ENCODE data around the gene BPTF. TPM values are rescaled to one million over a fixed set of nuclear protein-coding genes. Genes with fewer than 3 reads are reported as not detected.

BPTF gene
- total and polyA plus RNA-seq, 2 of the 13 experiments (the other 11 are each of a cell fraction or from before 2014, with no cell fraction given) = 43.5 to 66.1 TPM

DNA sequence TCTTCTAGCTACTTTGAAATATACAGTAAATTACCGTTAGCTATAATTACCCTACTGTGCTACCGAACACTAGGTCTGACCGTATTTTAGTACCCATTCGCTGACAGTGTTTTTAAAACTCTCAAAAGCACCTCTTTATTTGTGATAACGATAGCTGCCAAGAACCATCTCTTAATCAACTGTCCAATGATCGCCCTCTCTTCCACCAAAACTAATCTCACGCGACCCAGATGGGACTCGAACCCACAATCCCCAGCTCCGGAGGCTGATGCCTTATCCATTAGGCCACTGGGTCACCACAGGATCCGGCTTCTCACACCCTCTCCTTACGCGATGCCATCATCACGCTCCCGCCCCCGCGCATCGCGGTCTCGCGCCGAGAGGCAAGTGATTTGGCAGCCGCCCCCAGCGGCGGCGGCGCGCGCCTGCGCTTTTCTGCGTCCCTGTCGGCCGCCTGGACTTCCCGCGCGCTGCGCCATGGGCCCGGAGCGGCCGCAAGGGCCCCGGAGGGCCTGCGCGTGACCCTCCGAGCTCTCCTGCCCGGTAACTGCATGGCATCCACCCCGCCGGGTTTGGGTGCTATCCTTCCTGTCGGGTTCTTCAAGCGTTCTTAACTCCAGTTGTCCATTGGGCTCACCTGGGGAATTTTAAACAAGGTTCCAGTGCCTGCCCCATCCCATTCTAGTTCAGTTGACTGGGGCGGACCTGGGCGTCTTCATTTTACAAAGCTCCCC is 194.5 kb downstream of the BPTF start (continued):
- TF ChIP-seq, protein P1, sequence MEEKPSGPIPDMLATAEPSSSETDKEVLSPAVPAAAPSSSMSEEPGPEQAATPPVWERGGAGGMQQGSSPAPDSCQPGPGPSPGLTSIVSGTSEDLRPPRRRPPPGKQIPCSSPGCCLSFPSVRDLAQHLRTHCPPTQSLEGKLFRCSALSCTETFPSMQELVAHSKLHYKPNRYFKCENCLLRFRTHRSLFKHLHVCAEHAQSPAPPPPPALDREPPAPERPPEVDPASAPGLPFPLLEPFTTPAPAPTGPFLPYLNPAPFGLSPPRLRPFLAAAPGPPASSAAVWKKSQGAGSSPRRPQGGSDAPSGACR (CRISPR knock-in tag; IDR thresholded peaks at IDR 0.05) = peak; percentile 97

- ChIA-PET POLR2A (interaction anchor here (1.1 to 2.1 kb wide), 15 partner anchors 9 to 492 kb away, joined by 3 to 44 read pairs (median 4); partner anchors contain the start of genes BPTF, C17orf58, KPNA2 and PRKAR1A), CTCF (ENCODE audit: low intra/inter-chr PET ratio, low total read pairs) (no interaction called here)
- 0 out of 2 replicates have a peak, but pooled peaks have one; percentile 23 for TF ChIP-seq ZNF501 (CRISPR knock-in tag; IDR thresholded peaks at IDR 0.05)
- TF ChIP-seq ZFAT (CRISPR knock-in tag; conservative IDR thresholded peaks at IDR 0.05) = 0 out of 2 replicates have a peak, but pooled peaks have one; percentile 6
- TF ChIP-seq ZBTB20 (CRISPR knock-in tag; IDR thresholded peaks at IDR 0.05; ENCODE audit: borderline replicate concordance, low read depth) = no peak
- peak; percentile 26; the same call in 1 of the 2 replicates for TF ChIP-seq YEATS4 (CRISPR knock-in tag; IDR thresholded peaks at IDR 0.05; ENCODE audit: borderline replicate concordance)
- peak; percentile 12; the same call in 1 of the 2 replicates for TF ChIP-seq PHF8 (CRISPR knock-in tag; IDR thresholded peaks at IDR 0.05)
- TF ChIP-seq, protein P2, sequence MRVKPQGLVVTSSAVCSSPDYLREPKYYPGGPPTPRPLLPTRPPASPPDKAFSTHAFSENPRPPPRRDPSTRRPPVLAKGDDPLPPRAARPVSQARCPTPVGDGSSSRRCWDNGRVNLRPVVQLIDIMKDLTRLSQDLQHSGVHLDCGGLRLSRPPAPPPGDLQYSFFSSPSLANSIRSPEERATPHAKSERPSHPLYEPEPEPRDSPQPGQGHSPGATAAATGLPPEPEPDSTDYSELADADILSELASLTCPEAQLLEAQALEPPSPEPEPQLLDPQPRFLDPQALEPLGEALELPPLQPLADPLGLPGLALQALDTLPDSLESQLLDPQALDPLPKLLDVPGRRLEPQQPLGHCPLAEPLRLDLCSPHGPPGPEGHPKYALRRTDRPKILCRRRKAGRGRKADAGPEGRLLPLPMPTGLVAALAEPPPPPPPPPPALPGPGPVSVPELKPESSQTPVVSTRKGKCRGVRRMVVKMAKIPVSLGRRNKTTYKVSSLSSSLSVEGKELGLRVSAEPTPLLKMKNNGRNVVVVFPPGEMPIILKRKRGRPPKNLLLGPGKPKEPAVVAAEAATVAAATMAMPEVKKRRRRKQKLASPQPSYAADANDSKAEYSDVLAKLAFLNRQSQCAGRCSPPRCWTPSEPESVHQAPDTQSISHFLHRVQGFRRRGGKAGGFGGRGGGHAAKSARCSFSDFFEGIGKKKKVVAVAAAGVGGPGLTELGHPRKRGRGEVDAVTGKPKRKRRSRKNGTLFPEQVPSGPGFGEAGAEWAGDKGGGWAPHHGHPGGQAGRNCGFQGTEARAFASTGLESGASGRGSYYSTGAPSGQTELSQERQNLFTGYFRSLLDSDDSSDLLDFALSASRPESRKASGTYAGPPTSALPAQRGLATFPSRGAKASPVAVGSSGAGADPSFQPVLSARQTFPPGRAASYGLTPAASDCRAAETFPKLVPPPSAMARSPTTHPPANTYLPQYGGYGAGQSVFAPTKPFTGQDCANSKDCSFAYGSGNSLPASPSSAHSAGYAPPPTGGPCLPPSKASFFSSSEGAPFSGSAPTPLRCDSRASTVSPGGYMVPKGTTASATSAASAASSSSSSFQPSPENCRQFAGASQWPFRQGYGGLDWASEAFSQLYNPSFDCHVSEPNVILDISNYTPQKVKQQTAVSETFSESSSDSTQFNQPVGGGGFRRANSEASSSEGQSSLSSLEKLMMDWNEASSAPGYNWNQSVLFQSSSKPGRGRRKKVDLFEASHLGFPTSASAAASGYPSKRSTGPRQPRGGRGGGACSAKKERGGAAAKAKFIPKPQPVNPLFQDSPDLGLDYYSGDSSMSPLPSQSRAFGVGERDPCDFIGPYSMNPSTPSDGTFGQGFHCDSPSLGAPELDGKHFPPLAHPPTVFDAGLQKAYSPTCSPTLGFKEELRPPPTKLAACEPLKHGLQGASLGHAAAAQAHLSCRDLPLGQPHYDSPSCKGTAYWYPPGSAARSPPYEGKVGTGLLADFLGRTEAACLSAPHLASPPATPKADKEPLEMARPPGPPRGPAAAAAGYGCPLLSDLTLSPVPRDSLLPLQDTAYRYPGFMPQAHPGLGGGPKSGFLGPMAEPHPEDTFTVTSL (CRISPR knock-in tag; IDR thresholded peaks at IDR 0.05; ENCODE audit: borderline replicate concordance) = 0 out of 2 replicates have a peak, but pooled peaks have one; percentile 8
- TF ChIP-seq ZBTB8A (CRISPR knock-in tag; IDR thresholded peaks at IDR 0.05; ENCODE audit: borderline replicate concordance, low read depth) = peak; percentile 58; the same call in 1 of the 2 replicates
- TF ChIP-seq NKX3-1 (CRISPR knock-in tag; IDR thresholded peaks at IDR 0.05) = peak; percentile 11; the same call in 1 of the 2 replicates
- TF ChIP-seq ZNF18 (CRISPR knock-in tag; IDR thresholded peaks at IDR 0.05; ENCODE audit: insufficient replicate concordance) = peak; percentile 35
- peak; percentile 48; the same call in 1 of the 2 replicates for TF ChIP-seq NR2F6 (IDR thresholded peaks at IDR 0.05)
- no peak for TF ChIP-seq NR2F6 (CRISPR knock-in tag; IDR thresholded peaks at IDR 0.05)
- TF ChIP-seq ZNF138 (CRISPR knock-in tag; IDR thresholded peaks at IDR 0.05; ENCODE audit: low read depth) = no peak
- TF ChIP-seq ONECUT2 (CRISPR knock-in tag; IDR thresholded peaks at IDR 0.05) = 0 out of 2 replicates have a peak, but pooled peaks have one; percentile 19
Observed at GRCh38 chr17:68020409-68020756, 195.1 kb downstream of the BPTF start.

More at GRCh38 chr17:68020409-68020756, 195.1 kb downstream of the BPTF start:
- intact Hi-C loops (cut with micrococcal nuclease; ENCODE audit: unreplicated experiment) (loop anchor here (1.0 to 2.0 kb wide), 2 partner anchors 8 to 14 kb away; partner anchors contain the start of gene KPNA2), in situ Hi-C loops (cut with HindIII; ENCODE audit: extremely low pct_ligation_motif_present, low pct_unique_long_range_greater_than_20kb) (no loop called here)
- Histone ChIP-seq H3K9me3 (ENCODE audit: low read length) (no peaks in the 10 kb centered on the region), H3K79me2 (ENCODE audit: insufficient read depth, low read length) (no peaks in the 10 kb centered on the region), H2AFZ (ENCODE audit: low read length) (peak overlapping the region; percentile 90), H3K4me2 (ENCODE audit: low read depth, low read length) (peak overlapping the region; percentile 85), H3K4me3 (replicated peaks in 1 of 3; ENCODE audit: insufficient read depth in 1 of 3, low read depth in 2 of 3, low read length in 3 of 3) (peak overlapping the region; percentile 65 to 75 (median 67)), H3K4me1 (ENCODE audit: insufficient read depth, low read length) (peaks cover 44% of the 10 kb centered on the region), H3K36me3 (replicated peaks in 1 of 2; ENCODE audit: control insufficient read depth in 1 of 2, insufficient read depth in 2 of 2, low read length in 2 of 2) (no peaks in the 10 kb centered on the region), H3K27ac (ENCODE audit: extremely low read length, insufficient read depth, low read length) (peak overlapping the region; percentile 92), H3K9ac (ENCODE audit: insufficient read depth, low read depth, low read length) (peak overlapping the region; percentile 85), H3K27me3 (ENCODE audit: control insufficient read depth in 1 of 2, insufficient read depth in 2 of 2, low read length in 2 of 2) (no peaks in the 10 kb centered on the region; a peak in 1 of 5 replicates), H4K20me1 (ENCODE audit: insufficient read depth, low read length) (no peaks in the 10 kb centered on the region)
- WGBS (ENCODE audit: low lambda C conversion rate) = under 1% methylated on average over 12 of the region's 12 CpGs
- peak; percentile 67 for FAIRE-seq
- no peak; the same call in 2 of the 3 replicates for ATAC-seq
- peak; percentile 41 for DNase-seq (ENCODE audit: low spot score)
- TSS peak; percentile 98 for BruUV-seq (replicated peaks)

Measured in HepG2 (cell line).